ENCODE data around the gene MORC3.

GRCh38 chr21:36344931-36345330 lies 24.9 kb downstream of the MORC3 start:
- no peak for TF ChIP-seq POLR2AphosphoS5 (IDR thresholded peaks at IDR 0.05; ENCODE audit: low read depth, low read length)
- TF ChIP-seq POLR2A (IDR thresholded peaks at IDR 0.05; ENCODE audit: low read depth, low read length): no peak
- no peak for TF ChIP-seq SPI1 (IDR thresholded peaks at IDR 0.05; ENCODE audit: low read depth, low read length)
- no peak for TF ChIP-seq TAF1 (IDR thresholded peaks at IDR 0.05; ENCODE audit: low read depth, low read length)
- no peak for TF ChIP-seq POU2F2 (IDR thresholded peaks at IDR 0.05; ENCODE audit: low read depth, low read length)

All from GM12891 (cell line).